HEK293 (cell line): Measurements from ENCODE around the gene FLACC1.

Experiments
- CTCF ChIA-PET: fragments of 350-600 bp; formaldehyde crosslinking; extraction: SDS; loops from one replicate; lab custom pipeline; 2021; ENCODE audit warnings: antibody characterized with exemption; lab: Yijun Ruan, JAX
- POLR2A ChIA-PET: fragments of 300-600 bp; formaldehyde crosslinking; extraction: SDS; loops from one replicate; lab custom pipeline; 2020; ENCODE audit warnings: antibody characterized with exemption, inconsistent platforms; lab: Yijun Ruan, JAX
- H3K27ac ChIP-seq: fragments of 200-500 bp; sonication (Bioruptor generic); 2 replicates; pipeline ENCODE4 v1.5.1; 2014; ENCODE audit warnings: low read depth, low read length, control low read depth, inconsistent platforms; ENCODE audit errors: extremely low read depth
- H3K36me3 ChIP-seq, 2 experiments: fragments of 200-500 bp in 1 of 2; sonication (Bioruptor generic) in 1 of 2; 1 replicate in 1 of 2; 2 replicates in 1 of 2; pipeline ENCODE4 v1.5.1; 2014 to 2017; ENCODE audit warnings: inconsistent platforms in 2 of 2, low read length in 2 of 2; ENCODE audit not compliant: control insufficient read depth in 2 of 2, insufficient read depth in 1 of 2
- H3K4me1 ChIP-seq: fragments of 200-500 bp; sonication (Bioruptor generic); 2 replicates; pipeline ENCODE4 v1.5.1; 2014; ENCODE audit warnings: mild to moderate bottlenecking, low read length, inconsistent platforms; ENCODE audit not compliant: control insufficient read depth, insufficient read depth
- H3K4me3 ChIP-seq: 2 replicates; pipeline ENCODE4 v1.5.1; 2011; ENCODE audit warnings: low read depth, mild to moderate bottlenecking, control low read depth, low read length, moderate library complexity
- H3K9me3 ChIP-seq: fragments of 200-500 bp; sonication (Bioruptor generic); 2 replicates; pipeline ENCODE4 v1.5.1; 2014; ENCODE audit warnings: low read depth, low read length, inconsistent platforms; ENCODE audit not compliant: control insufficient read depth, insufficient read depth
- EGR2 ChIP-seq: fragments of 450-650 bp; formaldehyde crosslinking; IDR thresholded peaks from 2 replicates; pipeline ENCODE4 v1.5.1; 2016; ENCODE audit warnings: low read depth, missing biosample characterization, missing genetic modification characterization
- KLF1 ChIP-seq: fragments of 450-650 bp; formaldehyde crosslinking; IDR thresholded peaks from 2 replicates; pipeline ENCODE4 v1.5.1; 2016; ENCODE audit warnings: missing biosample characterization, missing genetic modification characterization
- KLF8 ChIP-seq: fragments of 450-650 bp; formaldehyde crosslinking; IDR thresholded peaks from 2 replicates; pipeline ENCODE4 v1.5.1; 2016; ENCODE audit warnings: missing biosample characterization, missing genetic modification characterization
- PRDM2 ChIP-seq: fragments of 450-650 bp; formaldehyde crosslinking; IDR thresholded peaks from 2 replicates; pipeline ENCODE4 v1.5.1; 2016; ENCODE audit warnings: missing biosample characterization, missing genetic modification characterization, borderline replicate concordance
- ZBTB26 ChIP-seq: fragments of 450-650 bp; formaldehyde crosslinking; optimal IDR thresholded peaks from 2 replicates; pipeline ENCODE3; 2016; ENCODE audit warnings: missing biosample characterization, mild to moderate bottlenecking, missing genetic modification characterization
- ZNF19 ChIP-seq: fragments of 450-650 bp; formaldehyde crosslinking; IDR thresholded peaks from 2 replicates; pipeline ENCODE4; 2016; ENCODE audit warnings: missing biosample characterization, missing genetic modification characterization, low read depth
- ZNF239 ChIP-seq: fragments of 450-650 bp; formaldehyde crosslinking; IDR thresholded peaks from 2 replicates; pipeline ENCODE4 v1.5.1; 2016; ENCODE audit warnings: missing biosample characterization, missing genetic modification characterization
- ZNF274 ChIP-seq, 2 experiments: fragments of 200-500 bp in 1 of 2; fragments of 450-650 bp in 1 of 2; sonication (Bioruptor generic) in 1 of 2; formaldehyde crosslinking in 1 of 2; IDR thresholded peaks; 2 replicates each; pipeline versions ENCODE4 v1.5.1 to v1.6.1; 2014 to 2016; ENCODE audit warnings: borderline replicate concordance in 1 of 2, inconsistent platforms in 1 of 2, low read length in 1 of 2, missing biosample characterization in 1 of 2, missing genetic modification characterization in 1 of 2
- ZNF302 ChIP-seq: fragments of 450-650 bp; formaldehyde crosslinking; IDR thresholded peaks from 2 replicates; pipeline ENCODE4 v1.5.1; 2016; ENCODE audit warnings: missing biosample characterization, missing genetic modification characterization, low read depth
- ZNF600 ChIP-seq: fragments of 450-650 bp; formaldehyde crosslinking; IDR thresholded peaks from 2 replicates; pipeline ENCODE4 v1.5.1; 2016; ENCODE audit warnings: missing biosample characterization, missing genetic modification characterization
- ZNF621 ChIP-seq: fragments of 450-650 bp; formaldehyde crosslinking; IDR thresholded peaks from 2 replicates; pipeline ENCODE4 v1.5.1; 2017; ENCODE audit warnings: missing biosample characterization, missing genetic modification characterization
- ZNF660 ChIP-seq: fragments of 450-650 bp; IDR thresholded peaks from 2 replicates; pipeline ENCODE4 v1.5.1; 2018; ENCODE audit warnings: missing biosample characterization, mild to moderate bottlenecking, missing genetic modification characterization
- TF ChIP-seq, protein P1 (sequence below): fragments of 450-650 bp; formaldehyde crosslinking; IDR thresholded peaks from 2 replicates; pipeline ENCODE4 v1.5.1; 2016; ENCODE audit warnings: missing biosample characterization, missing genetic modification characterization
- TF ChIP-seq, protein P2 (sequence below): fragments of 450-650 bp; formaldehyde crosslinking; IDR thresholded peaks from 2 replicates; pipeline ENCODE4 v1.5.1; 2016; ENCODE audit warnings: missing biosample characterization, missing genetic modification characterization

The FLACC1 gene

GRCh38 chr2:201246280-201246679, 110.9 kb downstream of the FLACC1 start (continued):
- TF ChIP-seq KLF1 (tag by site-specific recombination) = no peak
- TF ChIP-seq ZNF660 = no peak
- no peak for TF ChIP-seq ZNF600 (tag by site-specific recombination)
- no peak for TF ChIP-seq PRDM2
- no peak for TF ChIP-seq EGR2 (tag by site-specific recombination)
- TF ChIP-seq, all 188 proteins: peak for 0

- CTCF ChIA-PET = interaction anchor here (0.8 to 1.5 kb wide), 2 partner anchors 10 to 119 kb away, joined by 3 to 4 read pairs; no protein-coding TSS in a partner anchor
- TF ChIP-seq ZBTB26 (tag by site-specific recombination) (no peak), KLF8 (tag by site-specific recombination) (no peak), ZNF239 (tag by site-specific recombination) (no peak), ZNF274 (IDR thresholded peaks at IDR 0.05; ENCODE audit: low read length) (no peak), ZNF274 (tag by site-specific recombination; IDR thresholded peaks at IDR 0.05; ENCODE audit: borderline replicate concordance) (no peak), ZNF302 (tag by site-specific recombination) (no peak), ZNF621 (tag by site-specific recombination) (no peak), ZNF19 (no peak)
- TF ChIP-seq, protein P1, sequence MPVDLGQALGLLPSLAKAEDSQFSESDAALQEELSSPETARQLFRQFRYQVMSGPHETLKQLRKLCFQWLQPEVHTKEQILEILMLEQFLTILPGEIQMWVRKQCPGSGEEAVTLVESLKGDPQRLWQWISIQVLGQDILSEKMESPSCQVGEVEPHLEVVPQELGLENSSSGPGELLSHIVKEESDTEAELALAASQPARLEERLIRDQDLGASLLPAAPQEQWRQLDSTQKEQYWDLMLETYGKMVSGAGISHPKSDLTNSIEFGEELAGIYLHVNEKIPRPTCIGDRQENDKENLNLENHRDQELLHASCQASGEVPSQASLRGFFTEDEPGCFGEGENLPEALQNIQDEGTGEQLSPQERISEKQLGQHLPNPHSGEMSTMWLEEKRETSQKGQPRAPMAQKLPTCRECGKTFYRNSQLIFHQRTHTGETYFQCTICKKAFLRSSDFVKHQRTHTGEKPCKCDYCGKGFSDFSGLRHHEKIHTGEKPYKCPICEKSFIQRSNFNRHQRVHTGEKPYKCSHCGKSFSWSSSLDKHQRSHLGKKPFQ (tag by site-specific recombination) = no peak
- TF ChIP-seq, protein P2, sequence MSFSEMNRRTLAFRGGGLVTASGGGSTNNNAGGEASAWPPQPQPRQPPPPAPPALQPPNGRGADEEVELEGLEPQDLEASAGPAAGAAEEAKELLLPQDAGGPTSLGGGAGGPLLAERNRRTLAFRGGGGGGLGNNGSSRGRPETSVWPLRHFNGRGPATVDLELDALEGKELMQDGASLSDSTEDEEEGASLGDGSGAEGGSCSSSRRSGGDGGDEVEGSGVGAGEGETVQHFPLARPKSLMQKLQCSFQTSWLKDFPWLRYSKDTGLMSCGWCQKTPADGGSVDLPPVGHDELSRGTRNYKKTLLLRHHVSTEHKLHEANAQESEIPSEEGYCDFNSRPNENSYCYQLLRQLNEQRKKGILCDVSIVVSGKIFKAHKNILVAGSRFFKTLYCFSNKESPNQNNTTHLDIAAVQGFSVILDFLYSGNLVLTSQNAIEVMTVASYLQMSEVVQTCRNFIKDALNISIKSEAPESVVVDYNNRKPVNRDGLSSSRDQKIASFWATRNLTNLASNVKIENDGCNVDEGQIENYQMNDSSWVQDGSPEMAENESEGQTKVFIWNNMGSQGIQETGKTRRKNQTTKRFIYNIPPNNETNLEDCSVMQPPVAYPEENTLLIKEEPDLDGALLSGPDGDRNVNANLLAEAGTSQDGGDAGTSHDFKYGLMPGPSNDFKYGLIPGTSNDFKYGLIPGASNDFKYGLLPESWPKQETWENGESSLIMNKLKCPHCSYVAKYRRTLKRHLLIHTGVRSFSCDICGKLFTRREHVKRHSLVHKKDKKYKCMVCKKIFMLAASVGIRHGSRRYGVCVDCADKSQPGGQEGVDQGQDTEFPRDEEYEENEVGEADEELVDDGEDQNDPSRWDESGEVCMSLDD (tag by site-specific recombination) = no peak
- TF ChIP-seq, all 188 proteins: peak for 0
- Histone ChIP-seq H3K27ac (no peak overlapping the region), H3K4me1 (no peaks in the 10 kb centered on the region), H3K9me3 (no peaks in the 10 kb centered on the region), H3K4me3 (no peak overlapping the region), H3K36me3 (peaks cover 0 to 8% of the 10 kb centered on the region in 2 experiments; a peak in 1 of 3 replicates)
- POLR2A ChIA-PET = no interaction called here
These were observed 112.3 kb downstream of the FLACC1 start for GRCh38 chr2:201244829-201245228.
